ENCODE measurements around the gene CMIP.

- TF ChIP-seq RXRA (IDR thresholded peaks at IDR 0.05; ENCODE audit: borderline replicate concordance, low read depth) (no peak), SMC3 (IDR thresholded peaks at IDR 0.05; ENCODE audit: low read depth, low read length) (no peak), EP300 (IDR thresholded peaks at IDR 0.05; ENCODE audit: borderline replicate concordance in 1 of 2, low read depth in 1 of 2, low read length in 1 of 2) (no peak), POLR2AphosphoS5 (IDR thresholded peaks at IDR 0.05; ENCODE audit: low read depth, low read length) (no peak), YY1 (IDR thresholded peaks at IDR 0.05; ENCODE audit: low read depth) (no peak), REST (IDR thresholded peaks at IDR 0.05; ENCODE audit: low read depth, low read length) (no peak), FOSL2 (IDR thresholded peaks at IDR 0.05; ENCODE audit: borderline replicate concordance, low read depth) (no peak), GABPA (IDR thresholded peaks at IDR 0.05; ENCODE audit: low read depth) (no peak), CTCF (IDR thresholded peaks at IDR 0.05) (no peak), FOXM1 (IDR thresholded peaks at IDR 0.05; ENCODE audit: low read depth) (no peak)
Measured at GRCh38 chr16:81591545-81591870, 146.9 kb downstream of the CMIP start.

Measured in SK-N-SH (cell line).